HEK293T (cell line): ENCODE measurements around the gene MGST1.

Experiments
- CTCF ChIA-PET: fragments of 350-600 bp; formaldehyde crosslinking; extraction: SDS; loops from one replicate; lab custom pipeline; 2021; ENCODE audit warnings: antibody characterized with exemption, inconsistent platforms; lab: Yijun Ruan, JAX
- POLR2A ChIA-PET: fragments of 350-600 bp; formaldehyde crosslinking; extraction: SDS; loops from one replicate; lab custom pipeline; 2020; ENCODE audit warnings: antibody characterized with exemption, inconsistent platforms; lab: Yijun Ruan, JAX
- DNase-seq: peaks from one replicate; pipeline ENCODE4 v3.0.0; 2012; ENCODE audit warnings: mixed read lengths; ENCODE audit errors: extremely low spot score
- ARNT ChIP-seq: fragments of 450-650 bp; IDR thresholded peaks from 2 replicates; pipeline ENCODE4 v1.6.1; 2017; ENCODE audit warnings: mild to moderate bottlenecking
- BHLHE40 ChIP-seq: fragments of 450-650 bp; IDR thresholded peaks from 2 replicates; pipeline ENCODE4 v1.6.1; 2016; ENCODE audit warnings: mild to moderate bottlenecking, moderate library complexity, borderline replicate concordance
- CTBP1 ChIP-seq: fragments of 450-650 bp; IDR thresholded peaks from 2 replicates; pipeline ENCODE4 v1.6.1; 2016; ENCODE audit warnings: borderline replicate concordance
- ELF4 ChIP-seq: fragments of 450-650 bp; IDR thresholded peaks from 2 replicates; pipeline ENCODE4 v1.6.1; 2017; ENCODE audit warnings: antibody characterized with exemption
- FOXA1 ChIP-seq: fragments of 450-650 bp; IDR thresholded peaks from 2 replicates; pipeline ENCODE4 v1.6.1; 2016; ENCODE audit warnings: mild to moderate bottlenecking
- FOXK2 ChIP-seq: fragments of 450-650 bp; IDR thresholded peaks from 2 replicates; pipeline ENCODE4 v1.6.1; 2016; ENCODE audit warnings: mild to moderate bottlenecking
- FOXM1 ChIP-seq: fragments of 450-650 bp; IDR thresholded peaks from 2 replicates; pipeline ENCODE4 v1.6.1; 2017; ENCODE audit warnings: mild to moderate bottlenecking, borderline replicate concordance
- HDGF ChIP-seq: fragments of 450-650 bp; IDR thresholded peaks from 2 replicates; pipeline ENCODE4 v1.6.1; 2017; ENCODE audit warnings: antibody characterized with exemption, borderline replicate concordance
- L3MBTL2 ChIP-seq: fragments of 450-650 bp; conservative IDR thresholded peaks from 2 replicates; pipeline ENCODE4 v1.6.1; 2016; ENCODE audit warnings: mild to moderate bottlenecking
- LEF1 ChIP-seq: fragments of 450-650 bp; IDR thresholded peaks from 2 replicates; pipeline ENCODE4 v1.6.1; 2017; ENCODE audit warnings: mild to moderate bottlenecking, borderline replicate concordance
- NFRKB ChIP-seq: fragments of 450-650 bp; IDR thresholded peaks from 2 replicates; pipeline ENCODE4 v1.6.1; 2016; ENCODE audit warnings: mild to moderate bottlenecking, moderate library complexity
- SP1 ChIP-seq: fragments of 450-650 bp; IDR thresholded peaks from 2 replicates; pipeline ENCODE4 v1.6.1; 2017
- SUZ12 ChIP-seq: fragments of 450-650 bp; IDR thresholded peaks from 2 replicates; pipeline ENCODE4 v1.6.1; 2016; ENCODE audit warnings: mild to moderate bottlenecking
- TARDBP ChIP-seq: fragments of 450-650 bp; IDR thresholded peaks from 2 replicates; pipeline ENCODE4 v1.6.1; 2016
- ZNF384 ChIP-seq: fragments of 450-650 bp; IDR thresholded peaks from 2 replicates; pipeline ENCODE4 v1.6.1; 2016
- TF ChIP-seq, protein P1 (sequence below): fragments of 450-650 bp; IDR thresholded peaks from 2 replicates; pipeline ENCODE4 v1.6.1; 2016

MGST1 gene

DNA sequence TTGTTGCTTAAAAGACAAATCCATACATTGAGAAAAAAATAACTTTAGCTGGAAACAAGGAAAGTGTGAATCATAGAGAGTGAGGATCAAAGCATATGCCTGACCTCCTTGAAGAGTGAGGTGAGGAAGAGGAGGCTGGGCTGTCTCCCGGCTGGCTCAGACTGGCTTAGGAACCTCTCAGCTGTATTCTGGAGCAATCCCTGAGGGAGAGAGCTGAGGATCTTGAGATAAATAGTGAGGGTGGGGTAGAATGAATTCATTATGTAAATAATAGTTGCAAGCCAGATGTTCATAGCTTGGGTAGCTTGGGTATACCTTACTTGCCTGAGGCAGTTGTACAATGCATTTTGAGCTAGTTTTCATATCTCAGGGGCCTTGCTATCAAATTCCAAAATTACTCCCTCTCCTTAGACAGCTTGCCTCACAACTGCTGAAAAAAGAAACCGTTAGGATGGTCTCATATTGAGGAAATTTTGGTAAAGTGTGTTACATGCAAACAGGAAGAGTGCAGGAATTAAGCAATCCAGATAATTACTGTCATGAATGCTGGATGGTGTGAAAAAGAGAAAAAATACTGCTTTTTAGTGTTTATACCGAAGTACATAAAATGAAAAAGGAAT, 39.5 kb upstream of the MGST1 start:
- ChIA-PET POLR2A (no interaction called here), CTCF (interaction anchor here (0.6 kb wide), 1 partner anchor 414 kb away, joined by 3 read pairs; no protein-coding TSS in a partner anchor)
- TF ChIP-seq FOXK2 (no peak), ELF4 (no peak), BHLHE40 (no peak)
- DNase-seq = no peak

- DNase-seq = no peak
- CTCF ChIA-PET = no interaction called here
- POLR2A ChIA-PET = no interaction called here
- no peak for TF ChIP-seq HDGF
- TF ChIP-seq CTBP1 = no peak
- TF ChIP-seq NFRKB = no peak
- no peak for TF ChIP-seq SUZ12
- TF ChIP-seq FOXM1 = no peak
- no peak for TF ChIP-seq SP1
Measured at GRCh38 chr12:16310934-16311333, 36.5 kb upstream of the MGST1 start.

DNA sequence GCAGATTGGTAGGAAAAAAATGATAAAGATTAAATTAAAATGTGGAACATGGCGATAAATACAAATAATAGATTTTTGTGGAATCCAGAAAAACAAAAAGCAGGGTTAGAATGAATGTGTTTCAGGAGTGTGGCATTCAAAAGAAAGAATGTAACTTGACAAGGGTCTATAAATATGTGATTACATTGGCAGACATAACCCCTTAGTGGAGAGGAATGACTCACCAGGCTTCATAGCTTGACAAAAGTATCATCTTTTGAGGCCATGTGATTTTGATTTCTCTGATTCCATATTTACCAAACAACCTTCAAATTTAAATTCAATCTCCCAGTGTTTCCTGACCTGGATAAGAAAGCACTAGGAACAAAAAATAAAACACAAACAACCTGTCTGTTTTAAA, 24.4 kb upstream of the MGST1 start:
- DNase-seq = no peak

GRCh38 chr12:16323638-16324037, 23.8 kb upstream of the MGST1 start:
- TF ChIP-seq SUZ12 (no peak), ZNF384 (no peak), L3MBTL2 (no peak), FOXK2 (no peak), CTBP1 (no peak), TARDBP (no peak), FOXA1 (no peak), BHLHE40 (no peak), LEF1 (no peak), ELF4 (no peak), FOXM1 (no peak), SP1 (no peak), ARNT (no peak), NFRKB (no peak), HDGF (no peak)
- TF ChIP-seq, protein P1, sequence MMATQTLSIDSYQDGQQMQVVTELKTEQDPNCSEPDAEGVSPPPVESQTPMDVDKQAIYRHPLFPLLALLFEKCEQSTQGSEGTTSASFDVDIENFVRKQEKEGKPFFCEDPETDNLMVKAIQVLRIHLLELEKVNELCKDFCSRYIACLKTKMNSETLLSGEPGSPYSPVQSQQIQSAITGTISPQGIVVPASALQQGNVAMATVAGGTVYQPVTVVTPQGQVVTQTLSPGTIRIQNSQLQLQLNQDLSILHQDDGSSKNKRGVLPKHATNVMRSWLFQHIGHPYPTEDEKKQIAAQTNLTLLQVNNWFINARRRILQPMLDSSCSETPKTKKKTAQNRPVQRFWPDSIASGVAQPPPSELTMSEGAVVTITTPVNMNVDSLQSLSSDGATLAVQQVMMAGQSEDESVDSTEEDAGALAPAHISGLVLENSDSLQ = no peak
- ChIA-PET POLR2A (no interaction called here), CTCF (no interaction called here)
- DNase-seq = no peak

More for the DNA sequence above, 24.4 kb upstream of the MGST1 start:
- POLR2A ChIA-PET = no interaction called here
- TF ChIP-seq, protein P1 = no peak
- TF ChIP-seq HDGF (no peak), TARDBP (no peak), SP1 (no peak), NFRKB (no peak), FOXM1 (no peak), ELF4 (no peak), LEF1 (no peak), SUZ12 (no peak), FOXA1 (no peak), BHLHE40 (no peak)
- CTCF ChIA-PET = no interaction called here

- DNase-seq = no peak
- CTCF ChIA-PET = no interaction called here
- no peak for TF ChIP-seq FOXM1
- TF ChIP-seq BHLHE40 = no peak
- no peak for TF ChIP-seq FOXK2
- no peak for TF ChIP-seq ARNT
- no peak for TF ChIP-seq CTBP1
- no peak for TF ChIP-seq ELF4
- no peak for TF ChIP-seq ZNF384
- no peak for TF ChIP-seq LEF1
- TF ChIP-seq HDGF = no peak
- no peak for TF ChIP-seq L3MBTL2
- no peak for TF ChIP-seq SP1
- TF ChIP-seq, protein P1 = no peak
- no peak for TF ChIP-seq NFRKB
- TF ChIP-seq FOXA1 = no peak
- no peak for TF ChIP-seq SUZ12
- TF ChIP-seq TARDBP = no peak
- POLR2A ChIA-PET = no interaction called here
Measured at GRCh38 chr12:16324272-16324671, 23.2 kb upstream of the MGST1 start.

DNA sequence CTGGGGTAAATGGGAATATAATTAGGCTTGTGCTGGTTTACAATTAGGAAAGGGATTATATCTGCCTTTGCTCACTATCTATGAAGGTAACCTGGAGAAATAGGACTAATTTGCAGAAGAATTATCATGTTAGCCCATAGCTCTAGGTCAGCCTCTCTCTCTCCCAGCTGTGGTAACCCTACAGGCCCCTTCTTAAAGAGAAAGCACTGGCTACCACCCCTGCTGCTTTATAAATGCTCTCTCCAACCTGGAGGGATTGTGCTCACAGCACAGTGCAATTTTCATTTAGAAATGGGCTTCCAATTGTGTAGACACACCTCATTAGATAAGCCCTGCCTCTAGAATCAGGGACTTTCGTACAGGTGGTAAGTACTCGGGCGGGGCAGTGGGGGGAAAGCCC, 22.7 kb upstream of the MGST1 start:
- DNase-seq = no peak

More for the DNA sequence above, 22.7 kb upstream of the MGST1 start:
- CTCF ChIA-PET = no interaction called here
- POLR2A ChIA-PET = no interaction called here
- no peak for TF ChIP-seq BHLHE40
- TF ChIP-seq ARNT = no peak
- no peak for TF ChIP-seq TARDBP
- TF ChIP-seq SUZ12 = no peak
- no peak for TF ChIP-seq ZNF384
- no peak for TF ChIP-seq L3MBTL2
- no peak for TF ChIP-seq FOXM1
- TF ChIP-seq HDGF = no peak
